HG03457 (cell line): ENCODE data around the gene FAM72B.
"Not testable (repeated sequence)": the region's sequence is repeated elsewhere in the genome, so short reads cannot be mapped to it uniquely, and the experiment has no call there.

Experiments used
- ATAC-seq: cut with Tn5 transposase; IDR thresholded peaks from one replicate; pipeline ENCODE4 v1.9.1; 2021; ENCODE audit warnings: moderate number of reproducible peaks; ENCODE audit not compliant: unreplicated experiment

FAM72B gene

GRCh38 chr1:121184290-121185127, at the start of gene FAM72B, which contains the start of gene SRGAP2C:
Gene FAM72B, minus strand, starts transcription at chr1:121184340. Its CDS starts 851 bp downstream, at chr1:121183489.
Gene SRGAP2C, plus strand, starts transcription at chr1:121184975. Its CDS starts 2,472 bp downstream, at chr1:121187447.
- ATAC-seq, result peak; percentile 86

- ATAC-seq, result not testable (repeated sequence)
Measured at GRCh38 chr1:121232445-121233125, 48.4 kb upstream of the FAM72B start.

GRCh38 chr1:121230636-121231035, 46.5 kb upstream of the FAM72B start:
- ATAC-seq, result not testable (repeated sequence)

GRCh38 chr1:121227544-121228330, 43.6 kb upstream of the FAM72B start:
- not testable (repeated sequence) for ATAC-seq

- ATAC-seq, result not testable (repeated sequence)
Measured at GRCh38 chr1:121226925-121227324, 42.8 kb upstream of the FAM72B start.

GRCh38 chr1:121226295-121226904, 42.3 kb upstream of the FAM72B start:
- ATAC-seq, result not testable (repeated sequence)

GRCh38 chr1:121224714-121225113, 40.6 kb upstream of the FAM72B start:
- peak; percentile 98 for ATAC-seq

- ATAC-seq, result not testable (repeated sequence)
Measured at GRCh38 chr1:121221770-121222169, 37.6 kb upstream of the FAM72B start.

GRCh38 chr1:121216676-121217075, 32.5 kb upstream of the FAM72B start:
- ATAC-seq, result not testable (repeated sequence)

GRCh38 chr1:121215699-121216417, 31.7 kb upstream of the FAM72B start:
- not testable (repeated sequence) for ATAC-seq

GRCh38 chr1:121214544-121215156, 30.5 kb upstream of the FAM72B start:
- ATAC-seq, result not testable (repeated sequence)

GRCh38 chr1:121213491-121213890, 29.4 kb upstream of the FAM72B start:
- not testable (repeated sequence) for ATAC-seq

- not testable (repeated sequence) for ATAC-seq
Measured at GRCh38 chr1:121210778-121211177, 26.6 kb upstream of the FAM72B start.

- ATAC-seq, result not testable (repeated sequence)
Measured at GRCh38 chr1:121208375-121208774, 24.2 kb upstream of the FAM72B start.

GRCh38 chr1:121207328-121207727, 23.2 kb upstream of the FAM72B start:
- ATAC-seq, result not testable (repeated sequence)

GRCh38 chr1:121205786-121206711, 21.9 kb upstream of the FAM72B start:
- not testable (repeated sequence) for ATAC-seq

- ATAC-seq, result not testable (repeated sequence)
Measured at GRCh38 chr1:121202986-121203385, 18.8 kb upstream of the FAM72B start.
